ENCODE measurements around the gene CTXN1.
A peak's percentile ranks its signal among the peaks of the same experiment; 100 is the strongest.
"Not testable (repeated sequence)": the region's sequence is repeated elsewhere in the genome, so short reads cannot be mapped to it uniquely, and the experiment has no call there.

The CTXN1 gene

GRCh38 chr19:7924651-7925170, 1.2 kb downstream of the CTXN1 start:
- no peak for DNase-seq

GRCh38 chr19:7924241-7924640, 1.7 kb downstream of the CTXN1 start:
- no peak for DNase-seq

- no peak for DNase-seq
These were observed 2.4 kb downstream of the CTXN1 start for GRCh38 chr19:7923295-7924191.

DNA sequence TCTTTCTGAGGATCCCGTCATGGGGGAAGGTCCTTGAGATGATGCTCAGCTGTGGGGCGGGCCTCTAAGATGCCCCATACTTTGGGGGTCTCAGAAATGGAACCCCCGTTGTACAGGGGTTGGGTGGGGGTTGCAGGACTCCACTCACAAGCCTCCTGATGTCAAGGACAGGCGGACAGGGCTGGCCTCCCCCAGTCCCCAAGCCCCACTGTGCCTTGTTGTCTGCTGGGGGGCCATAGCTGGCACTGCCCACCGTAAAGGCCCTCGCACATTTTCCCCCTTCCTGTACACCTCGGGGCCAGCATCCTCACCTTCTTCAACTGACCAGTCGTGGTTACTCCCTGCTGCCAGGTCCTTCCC, 3.1 kb downstream of the CTXN1 start:
- no peak for DNase-seq

DNA sequence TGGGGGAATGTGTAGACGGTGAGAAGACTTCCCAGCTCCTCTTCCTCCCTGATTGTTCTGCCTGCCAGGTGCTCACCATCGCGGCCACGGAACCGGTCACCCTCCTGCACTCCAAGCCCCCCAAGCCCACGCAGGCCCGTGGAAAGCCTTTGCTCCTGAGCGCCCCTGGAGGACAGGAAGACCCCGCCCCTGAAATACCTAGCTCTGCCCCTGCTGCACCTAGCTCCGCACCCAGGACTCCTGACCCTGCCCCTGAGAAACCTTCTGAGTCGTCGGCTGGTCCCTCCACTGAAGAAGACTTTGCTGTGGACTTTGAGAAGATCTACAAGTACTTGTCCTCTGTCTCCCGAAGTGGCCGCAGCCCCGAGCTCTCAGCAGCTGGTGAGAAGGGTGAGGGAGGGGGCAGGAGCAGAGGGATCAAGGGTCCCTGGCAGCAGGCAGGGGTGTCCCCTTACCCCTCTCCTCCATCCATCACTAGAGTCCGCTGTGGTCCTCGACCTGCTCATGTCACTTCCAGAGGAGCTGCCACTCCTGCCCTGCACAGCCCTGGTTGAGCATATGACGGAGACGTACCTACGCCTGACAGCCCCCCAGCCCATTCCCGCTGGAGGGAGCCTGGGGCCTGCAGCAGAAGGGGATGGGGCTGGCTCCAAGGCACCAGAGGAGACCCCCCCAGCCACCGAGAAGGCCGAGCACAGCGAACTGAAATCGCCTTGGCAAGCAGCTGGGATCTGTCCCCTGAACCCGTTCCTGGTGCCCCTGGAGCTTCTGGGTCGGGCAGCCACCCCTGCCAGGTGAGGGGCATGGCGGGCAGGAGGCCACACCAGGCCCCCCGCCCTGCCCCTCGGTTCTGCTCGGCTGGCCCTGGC, 3.7 kb downstream of the CTXN1 start:
- DNase-seq, result no peak

DNA sequence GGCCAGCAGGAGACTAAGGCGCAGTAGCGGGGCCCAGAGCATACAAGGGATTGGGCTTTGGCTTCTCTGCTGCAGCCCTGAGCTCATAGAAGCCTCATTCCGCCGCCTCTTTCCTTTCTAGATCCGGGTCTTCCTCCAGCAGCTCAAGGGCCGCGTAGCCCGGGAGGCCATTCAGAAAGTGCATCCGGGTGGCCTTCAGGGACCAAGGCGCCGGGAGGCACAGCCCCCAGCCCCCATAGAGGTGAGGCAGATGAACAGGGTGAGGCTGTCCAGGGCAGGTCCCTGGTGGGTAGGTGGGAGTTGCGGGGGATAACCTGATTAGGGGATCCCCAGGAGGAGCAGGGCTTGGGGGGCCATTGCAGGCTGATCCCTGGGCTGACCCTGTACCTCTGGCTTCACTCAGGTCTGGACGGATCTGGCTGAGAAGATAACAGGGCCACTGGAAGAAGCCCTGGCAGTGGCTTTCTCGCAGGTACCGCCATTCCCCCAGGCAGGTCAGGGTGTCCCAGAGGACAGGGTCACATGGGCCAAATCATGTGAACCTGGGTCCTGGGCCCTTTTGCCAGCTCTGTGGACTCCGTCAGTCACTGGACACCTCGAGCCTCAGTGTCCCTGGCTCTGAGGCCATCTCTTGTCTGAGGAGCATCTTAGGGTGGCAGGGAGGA, 4.5 kb downstream of the CTXN1 start:
- no peak for DNase-seq

GRCh38 chr19:7920519-7921301, 5.2 kb downstream of the CTXN1 start:
- peak; percentile 99 for DNase-seq

DNA sequence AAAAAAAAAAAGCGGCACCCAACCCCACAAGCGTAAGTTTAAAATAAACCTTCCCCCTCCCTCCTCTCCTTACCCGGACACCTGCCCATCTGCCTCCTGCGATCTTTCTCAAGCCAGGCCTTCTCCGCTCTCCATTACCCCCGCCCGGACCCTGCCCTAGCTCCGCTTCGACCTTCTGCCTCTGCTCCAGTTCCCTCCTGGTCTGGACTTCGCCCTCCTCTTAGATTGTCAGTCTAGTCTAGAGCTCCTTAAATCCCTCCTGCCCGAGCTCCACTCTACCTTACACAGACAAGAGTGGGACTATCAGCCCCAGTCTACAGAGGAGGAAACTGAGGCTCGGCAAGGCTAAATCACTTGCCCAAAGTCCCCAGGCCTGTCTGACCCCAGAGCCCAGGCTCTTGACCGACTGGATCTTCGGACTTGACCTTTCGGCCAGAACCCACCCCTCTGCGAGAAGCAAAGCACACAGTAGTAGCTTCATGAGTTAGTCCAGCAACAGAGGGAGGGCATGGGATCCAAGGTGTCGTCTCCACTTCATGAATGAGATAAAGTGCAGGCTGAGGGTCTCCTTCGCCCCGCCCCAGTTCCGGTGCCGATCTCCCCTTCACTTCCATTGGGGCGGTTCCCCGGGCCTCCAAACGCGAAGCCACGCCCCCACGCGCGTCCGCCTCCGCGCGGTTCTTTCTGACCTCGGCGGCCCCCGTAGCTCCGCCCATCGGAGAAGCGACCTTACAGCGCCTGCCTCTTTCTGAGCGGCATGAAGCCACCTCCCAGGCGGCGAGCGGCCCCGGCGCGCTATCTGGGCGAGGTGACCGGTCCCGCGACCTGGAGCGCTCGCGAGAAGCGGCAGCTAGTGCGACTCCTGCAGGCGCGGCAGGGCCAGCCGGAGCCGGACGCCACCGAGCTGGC, 6.1 kb downstream of the CTXN1 start, which contains the start of gene SNAPC2:
Gene SNAPC2 (plus strand): TSS at position 729 of the 909 bp plus-strand sequence. CDS start 29 bp downstream, at position 758.
- DNase-seq, result peak; percentile 97

GRCh38 chr19:7918615-7919421, 7.1 kb downstream of the CTXN1 start:
- no peak for DNase-seq

DNA sequence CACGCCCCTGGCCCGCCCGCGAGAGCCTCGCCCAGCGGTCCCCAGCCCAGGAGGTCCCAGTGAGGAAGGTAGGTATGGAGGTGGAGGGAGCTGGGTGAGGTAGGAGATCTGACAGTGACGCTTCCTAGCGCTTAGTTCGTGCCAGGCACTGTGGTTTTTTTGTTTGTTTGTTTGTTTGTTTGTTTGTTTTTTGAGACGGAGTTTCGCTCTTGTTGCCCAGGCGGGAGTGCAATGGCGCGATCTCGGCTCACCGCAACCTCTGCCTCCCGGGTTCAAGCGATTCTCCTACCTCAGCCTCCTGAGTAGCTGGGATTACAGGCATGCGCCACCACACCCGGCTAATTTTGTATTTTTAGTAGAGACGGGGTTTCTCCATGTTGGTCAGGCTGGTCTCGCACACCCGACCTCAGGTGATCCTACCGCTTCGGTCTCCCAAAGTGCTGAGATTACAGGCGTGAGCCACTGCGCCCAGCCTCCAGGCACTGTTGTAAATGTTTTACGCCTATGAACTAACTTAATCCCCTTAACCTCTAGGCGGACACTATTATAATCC, 7.8 kb downstream of the CTXN1 start:
- DNase-seq, result not testable (repeated sequence)

DNA sequence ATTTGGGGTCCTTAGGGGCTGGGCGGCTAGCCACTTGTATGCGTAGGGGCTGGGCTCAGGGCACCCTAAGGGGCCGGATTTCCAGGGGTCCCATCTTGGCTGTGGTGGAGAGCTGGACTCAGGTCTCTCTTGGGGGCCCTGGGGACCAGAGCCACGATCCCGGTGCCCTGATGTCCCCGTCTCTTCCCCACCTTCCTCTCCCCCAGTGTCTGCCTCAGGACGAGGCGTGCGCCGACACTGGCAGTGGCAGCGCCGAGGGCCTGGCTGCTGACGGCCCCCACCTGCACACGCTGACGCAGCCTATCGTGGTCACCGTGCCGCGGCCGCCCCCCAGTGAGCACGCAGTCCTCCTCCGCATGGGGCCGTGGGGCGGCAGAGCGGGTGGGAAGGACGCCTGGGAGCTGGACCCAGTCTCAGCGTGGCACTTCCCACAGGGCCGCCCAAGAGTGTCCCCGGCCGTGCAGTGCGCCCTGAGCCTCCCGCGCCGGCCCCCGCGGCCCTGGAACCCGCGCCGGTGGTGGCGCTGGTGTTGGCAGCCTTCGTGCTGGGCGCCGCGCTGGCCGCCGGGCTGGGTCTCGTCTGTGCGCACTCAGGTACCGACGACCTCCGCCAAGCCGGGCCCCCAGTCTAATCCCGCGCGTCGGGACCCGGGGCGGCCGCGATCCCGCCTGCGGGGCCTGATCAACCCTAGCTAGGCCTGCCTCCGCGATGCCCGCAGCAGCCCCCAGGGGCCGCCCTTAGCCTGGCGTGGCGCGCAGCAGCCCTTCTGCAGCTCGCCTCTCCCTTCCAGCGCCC, 8.5 kb downstream of the CTXN1 start:
- DNase-seq, result peak; percentile 65

DNA sequence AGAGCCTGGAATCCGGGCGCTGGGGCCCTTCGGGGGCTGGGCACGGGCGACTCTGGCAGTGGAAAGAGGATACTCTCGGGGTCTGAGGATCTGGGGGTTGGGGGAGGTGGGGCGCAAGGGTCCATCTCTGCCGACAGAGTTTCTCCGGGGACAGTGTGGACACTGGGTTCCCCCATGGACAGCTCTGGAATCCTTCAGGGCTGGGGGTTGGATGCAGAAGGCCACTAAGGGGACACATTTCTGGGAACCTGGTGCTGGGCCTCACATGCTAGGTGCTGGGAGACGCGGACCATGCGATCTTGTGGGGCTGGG, 9.0 kb downstream of the CTXN1 start:
- DNase-seq, result no peak

GRCh38 chr19:7916103-7916954, 9.6 kb downstream of the CTXN1 start:
- peak; percentile 71 for DNase-seq

- no peak for DNase-seq
These were observed 10.5 kb downstream of the CTXN1 start for GRCh38 chr19:7915250-7916102.

DNA sequence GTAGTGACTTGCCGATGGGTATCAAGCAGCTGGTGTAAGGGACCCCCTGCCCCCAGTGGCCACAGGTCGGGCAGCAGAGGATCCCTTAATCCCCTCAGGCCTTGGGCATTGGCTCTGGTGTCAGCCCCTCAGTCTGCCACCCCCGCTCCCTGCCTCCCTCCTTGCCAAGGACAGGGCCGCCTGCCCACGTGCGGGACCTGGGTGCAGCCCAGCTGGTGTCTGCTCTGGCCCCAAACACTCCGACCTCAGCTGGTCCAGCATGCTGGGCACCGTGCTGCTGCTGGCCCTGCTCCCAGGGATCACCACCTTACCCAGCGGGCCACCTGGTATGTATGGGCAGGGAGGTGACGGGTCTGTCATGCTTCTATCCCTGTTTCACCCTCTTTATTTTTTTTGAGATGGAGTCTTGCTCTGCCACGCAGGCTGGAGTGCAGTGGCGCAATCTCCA, 11.3 kb downstream of the CTXN1 start, which contains the start of gene TGFBR3L:
Gene TGFBR3L (plus strand): TSS at position 233 of the 448 bp plus-strand sequence.
- no peak for DNase-seq

GRCh38 chr19:7914099-7914498, 11.8 kb downstream of the CTXN1 start:
- DNase-seq, result no peak

DNA sequence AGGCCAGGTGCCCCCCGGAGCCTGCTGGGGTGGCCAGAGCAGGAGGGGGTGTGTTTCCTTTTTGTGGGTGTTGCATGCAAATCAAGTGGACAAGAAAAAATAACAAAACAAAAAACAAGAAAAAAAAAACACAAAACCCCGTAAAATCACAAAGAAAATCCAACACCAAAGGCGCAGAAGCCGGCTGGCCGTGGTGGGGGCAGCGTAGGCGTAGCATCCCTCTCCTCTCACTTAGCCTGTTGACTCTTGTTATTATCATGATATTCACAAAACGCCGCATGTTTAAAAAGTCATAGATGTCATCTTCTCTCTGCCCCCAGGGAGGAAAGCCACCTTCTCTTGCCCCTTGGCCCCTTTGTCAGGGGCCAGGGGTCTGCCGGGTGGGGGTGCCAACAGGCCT, 12.3 kb downstream of the CTXN1 start:
- no peak for DNase-seq
